HG03521 (cell line): ENCODE data around the gene TNFAIP8L3.
"Not testable (repeated sequence)": the region's sequence is repeated elsewhere in the genome, so short reads cannot be mapped to it uniquely, and the experiment has no call there.

ENCODE experiments used
- ATAC-seq: cut with Tn5 transposase; IDR thresholded peaks from one replicate; pipeline ENCODE4 v1.9.1; 2021; ENCODE audit warnings: mild to moderate bottlenecking, moderate library complexity; ENCODE audit not compliant: unreplicated experiment

Gene TNFAIP8L3

GRCh38 chr15:51065781-51066180 is 28.9 kb downstream of the TNFAIP8L3 start:
- no peak for ATAC-seq

GRCh38 chr15:51065261-51065660 is 29.4 kb downstream of the TNFAIP8L3 start:
- no peak for ATAC-seq

GRCh38 chr15:51062736-51063135 is 32.0 kb downstream of the TNFAIP8L3 start:
- ATAC-seq: no peak

- ATAC-seq: no peak
These were observed 34.6 kb downstream of the TNFAIP8L3 start for GRCh38 chr15:51060030-51060673.

- ATAC-seq: no peak
These were observed 40.2 kb downstream of the TNFAIP8L3 start for GRCh38 chr15:51054535-51054934.

GRCh38 chr15:51053571-51053970 is 41.1 kb downstream of the TNFAIP8L3 start:
- ATAC-seq: no peak

GRCh38 chr15:51051776-51052175 is 42.9 kb downstream of the TNFAIP8L3 start:
- ATAC-seq: no peak

GRCh38 chr15:51049081-51049480 is 45.6 kb downstream of the TNFAIP8L3 start:
- no peak for ATAC-seq

- no peak for ATAC-seq
These were observed 46.4 kb downstream of the TNFAIP8L3 start for GRCh38 chr15:51048308-51048707.

GRCh38 chr15:51046799-51047449 is 47.8 kb downstream of the TNFAIP8L3 start:
- ATAC-seq: no peak

GRCh38 chr15:51046016-51046415 is 48.7 kb downstream of the TNFAIP8L3 start:
- ATAC-seq: no peak

- no peak for ATAC-seq
These were observed 50.5 kb downstream of the TNFAIP8L3 start for GRCh38 chr15:51044037-51044727.

GRCh38 chr15:51038974-51039319 is 55.8 kb downstream of the TNFAIP8L3 start:
- no peak for ATAC-seq

GRCh38 chr15:51038162-51038973 is 56.3 kb downstream of the TNFAIP8L3 start:
- ATAC-seq: no peak

- not testable (repeated sequence) for ATAC-seq
These were observed 57.2 kb downstream of the TNFAIP8L3 start for GRCh38 chr15:51037474-51037873.

- ATAC-seq: no peak
These were observed 63.9 kb downstream of the TNFAIP8L3 start for GRCh38 chr15:51030649-51031316.

- no peak for ATAC-seq
These were observed 69.3 kb downstream of the TNFAIP8L3 start for GRCh38 chr15:51025454-51025846.

GRCh38 chr15:51024735-51025453 is 69.8 kb downstream of the TNFAIP8L3 start:
- no peak for ATAC-seq

GRCh38 chr15:51023499-51023898 is 71.2 kb downstream of the TNFAIP8L3 start:
- ATAC-seq: no peak

GRCh38 chr15:51022206-51022605 is 72.5 kb downstream of the TNFAIP8L3 start:
- no peak for ATAC-seq
